NCI-H2227 (cell line): Measurements from ENCODE around the gene COL4A2.
"Not testable (repeated sequence)": the region's sequence is repeated elsewhere in the genome, so short reads cannot be mapped to it uniquely, and the experiment has no call there.

Source experiments
- DNase-seq: peaks from one replicate; lab custom pipeline; 2025; ENCODE audit not compliant: unreplicated experiment; lab: John Stamatoyannopoulos, UW

The COL4A2 gene

GRCh38 chr13:110522721-110523120 is 215.6 kb downstream of the COL4A2 start:
- no peak for DNase-seq

GRCh38 chr13:110523180-110523579 is 216.1 kb downstream of the COL4A2 start:
- no peak for DNase-seq

- no peak for DNase-seq
Observed at GRCh38 chr13:110523838-110524540, 216.9 kb downstream of the COL4A2 start.

- no peak for DNase-seq
Observed at GRCh38 chr13:110524541-110525257, 217.6 kb downstream of the COL4A2 start.

- no peak for DNase-seq
Observed at GRCh38 chr13:110525328-110526319, 218.5 kb downstream of the COL4A2 start.

- no peak for DNase-seq
Observed at GRCh38 chr13:110528371-110528770, 221.3 kb downstream of the COL4A2 start.

GRCh38 chr13:110528911-110529310 is 221.8 kb downstream of the COL4A2 start:
- DNase-seq: no peak

- DNase-seq: no peak
Observed at GRCh38 chr13:110529522-110530311, 222.6 kb downstream of the COL4A2 start.

- DNase-seq: no peak
Observed at GRCh38 chr13:110531100-110531499, 224.0 kb downstream of the COL4A2 start.

GRCh38 chr13:110531671-110532083 is 224.6 kb downstream of the COL4A2 start:
- no peak for DNase-seq

GRCh38 chr13:110532258-110532657 is 225.2 kb downstream of the COL4A2 start:
- DNase-seq: not testable (repeated sequence)

GRCh38 chr13:110533771-110534670 is 226.9 kb downstream of the COL4A2 start:
- DNase-seq: no peak

GRCh38 chr13:110535526-110535925 is 228.4 kb downstream of the COL4A2 start:
- no peak for DNase-seq

- no peak for DNase-seq
Observed at GRCh38 chr13:110536006-110536693, 229.1 kb downstream of the COL4A2 start.

GRCh38 chr13:110538632-110539031 is 231.5 kb downstream of the COL4A2 start:
- DNase-seq: no peak

GRCh38 chr13:110539894-110540293 is 232.8 kb downstream of the COL4A2 start:
- DNase-seq: no peak

GRCh38 chr13:110540871-110541525 is 233.9 kb downstream of the COL4A2 start:
- DNase-seq: no peak

GRCh38 chr13:110541526-110541920 is 234.4 kb downstream of the COL4A2 start:
- no peak for DNase-seq
